ENCODE data around the gene NUDT1.

The NUDT1 gene

DNA sequence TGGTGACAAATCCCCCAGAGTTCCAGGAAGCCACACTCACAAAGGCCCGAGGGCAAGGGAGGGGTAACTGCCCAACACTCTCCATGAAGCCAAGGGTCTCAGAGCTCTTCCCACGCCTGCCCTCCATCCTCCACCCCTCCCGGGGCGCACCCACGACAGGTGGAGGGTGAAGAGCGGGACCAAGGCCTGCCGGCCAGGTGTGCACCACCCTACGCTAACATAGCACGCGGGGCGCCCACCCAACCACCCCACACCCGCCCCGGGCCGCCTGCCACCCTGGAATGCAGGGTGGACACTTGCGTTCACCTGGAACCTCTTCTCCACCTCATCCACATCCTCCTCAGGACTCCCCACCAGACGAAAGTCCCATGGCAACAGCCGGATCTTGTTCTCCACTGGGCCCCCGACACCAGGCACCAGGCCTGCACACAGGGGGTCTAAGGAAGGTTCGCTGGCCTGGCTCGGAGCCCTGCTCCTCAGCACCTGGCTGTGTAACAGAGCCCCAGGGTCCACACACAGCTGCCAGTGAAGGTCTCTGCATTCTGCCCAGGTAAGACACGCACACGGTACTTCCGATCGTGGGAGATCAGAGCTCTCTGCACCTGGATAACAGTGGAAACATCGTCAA lies 42.0 kb upstream of the NUDT1 start:
- Histone ChIP-seq H3K4me3 (ENCODE audit: low read length) (no peak overlapping the region), H3K9ac (ENCODE audit: low read depth, low read length) (no peak overlapping the region), H3K9me3 (ENCODE audit: insufficient read depth, low read depth, low read length) (peaks cover 2% of the 10 kb centered on the region; the same call in 1 of the 2 replicates), H3K27ac (ENCODE audit: low read depth, low read length) (no peak overlapping the region), H3K36me3 (ENCODE audit: insufficient read depth, low read length) (peaks cover 47% of the 10 kb centered on the region), H3K4me1 (ENCODE audit: insufficient read depth, low read length) (no peaks in the 10 kb centered on the region), H3K27me3 (ENCODE audit: insufficient read depth, low read length) (no peaks in the 10 kb centered on the region)
- 91% methylated on average over 25 of the region's 25 CpGs for WGBS

DNA sequence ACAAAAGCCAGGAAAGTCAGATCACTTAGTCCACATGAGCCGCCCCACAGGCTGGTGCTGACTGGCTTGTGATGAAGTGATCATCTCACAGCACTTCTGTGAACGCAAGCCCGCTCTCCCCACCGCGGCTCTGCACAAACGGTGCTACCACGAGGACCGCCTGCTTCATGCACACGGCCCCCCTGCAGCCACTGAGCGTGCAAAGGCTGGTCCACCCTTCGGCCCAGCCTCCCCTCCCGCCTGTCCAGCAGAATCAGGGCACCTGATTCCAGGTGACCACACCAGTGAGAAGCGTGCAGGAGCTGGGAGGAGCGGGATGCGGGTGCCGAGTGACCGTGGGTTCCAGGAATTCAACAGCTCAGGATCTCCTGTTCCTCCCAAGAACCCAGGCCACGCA lies 41.4 kb upstream of the NUDT1 start:
- Histone ChIP-seq H3K36me3 (ENCODE audit: insufficient read depth, low read length) (peaks cover 42% of the 10 kb centered on the region), H3K27ac (ENCODE audit: low read depth, low read length) (no peak overlapping the region)
- WGBS: 96% methylated on average over 18 of the region's 18 CpGs

DNA sequence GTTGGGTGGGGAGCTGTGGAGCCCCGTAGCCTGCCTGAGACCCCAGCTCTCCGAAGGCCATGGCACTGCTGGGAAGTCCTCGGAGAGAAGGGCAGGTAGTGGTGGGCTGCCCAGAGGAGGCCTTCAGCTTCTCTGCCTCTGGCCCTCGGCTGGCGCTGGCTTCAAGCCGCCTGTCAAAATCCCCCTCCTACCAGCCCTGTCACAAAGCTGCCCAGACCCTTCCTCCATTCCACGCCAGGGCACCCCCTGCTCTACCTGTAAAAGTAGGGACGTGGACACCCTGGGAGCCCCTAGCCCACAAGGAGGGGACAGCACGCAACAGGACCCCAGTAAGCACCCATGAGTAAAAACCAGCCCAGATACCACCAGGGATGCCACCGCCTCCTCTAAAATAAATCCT lies 40.9 kb upstream of the NUDT1 start:
- no peaks in the 10 kb centered on the region for H3K4me1 ChIP-seq (ENCODE audit: insufficient read depth, low read length)
- H3K27ac ChIP-seq (ENCODE audit: low read depth, low read length): no peak overlapping the region
- H3K36me3 ChIP-seq (ENCODE audit: insufficient read depth, low read length): peaks cover 39% of the 10 kb centered on the region
- no peaks in the 10 kb centered on the region for H3K9me3 ChIP-seq (ENCODE audit: insufficient read depth, low read depth, low read length)
- H3K4me3 ChIP-seq (ENCODE audit: low read length): no peak overlapping the region
- WGBS: 97% methylated on average over 10 of the region's 10 CpGs
- H3K27me3 ChIP-seq (ENCODE audit: insufficient read depth, low read length): no peaks in the 10 kb centered on the region
- H3K9ac ChIP-seq (ENCODE audit: low read depth, low read length): no peak overlapping the region

More for the DNA sequence above, 41.4 kb upstream of the NUDT1 start:
- Histone ChIP-seq H3K4me1 (ENCODE audit: insufficient read depth, low read length) (no peaks in the 10 kb centered on the region), H3K9ac (ENCODE audit: low read depth, low read length) (no peak overlapping the region), H3K4me3 (ENCODE audit: low read length) (no peak overlapping the region), H3K9me3 (ENCODE audit: insufficient read depth, low read depth, low read length) (peaks cover under 1% of the 10 kb centered on the region; the same call in 1 of the 2 replicates), H3K27me3 (ENCODE audit: insufficient read depth, low read length) (no peaks in the 10 kb centered on the region)

DNA sequence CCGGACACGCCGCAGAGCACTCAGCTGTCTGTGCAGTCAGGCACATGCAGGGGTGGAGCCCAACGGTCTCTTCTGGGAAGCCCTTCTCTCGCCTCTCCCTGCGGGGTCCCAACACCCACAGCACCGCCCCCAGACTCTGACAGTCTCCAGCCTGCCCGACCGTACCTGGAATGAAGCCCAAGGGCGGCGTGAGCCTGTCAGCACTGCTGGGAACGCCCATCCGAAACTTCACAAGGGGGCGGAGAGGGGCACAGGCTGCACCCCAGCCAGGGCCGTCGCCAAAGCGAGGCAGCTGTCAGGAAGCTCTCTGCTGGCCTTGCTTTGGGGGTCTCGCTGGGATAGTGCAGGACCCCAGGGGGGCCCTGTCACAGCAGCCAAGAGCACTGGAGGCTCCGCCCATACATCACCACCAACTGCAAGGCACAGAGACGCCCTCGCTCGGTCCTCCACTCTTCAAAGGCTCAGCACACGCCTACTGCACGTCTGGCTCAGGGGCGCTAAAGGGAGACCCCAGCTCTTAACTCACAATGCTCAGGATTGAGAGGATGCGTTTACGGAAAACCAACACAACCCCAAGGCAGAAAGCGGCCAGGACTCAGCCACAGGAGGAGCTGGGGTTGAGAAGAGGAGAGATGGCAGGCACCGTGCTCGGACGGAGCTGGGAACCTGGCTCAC lies 40.2 kb upstream of the NUDT1 start:
- Histone ChIP-seq H3K4me3 (ENCODE audit: low read length) (no peak overlapping the region), H3K27me3 (ENCODE audit: insufficient read depth, low read length) (no peaks in the 10 kb centered on the region), H3K27ac (ENCODE audit: low read depth, low read length) (no peak overlapping the region), H3K36me3 (ENCODE audit: insufficient read depth, low read length) (peaks cover 36% of the 10 kb centered on the region), H3K4me1 (ENCODE audit: insufficient read depth, low read length) (no peaks in the 10 kb centered on the region), H3K9me3 (ENCODE audit: insufficient read depth, low read depth, low read length) (no peaks in the 10 kb centered on the region), H3K9ac (ENCODE audit: low read depth, low read length) (no peak overlapping the region)
- 92% methylated on average over 31 of the region's 31 CpGs for WGBS

DNA sequence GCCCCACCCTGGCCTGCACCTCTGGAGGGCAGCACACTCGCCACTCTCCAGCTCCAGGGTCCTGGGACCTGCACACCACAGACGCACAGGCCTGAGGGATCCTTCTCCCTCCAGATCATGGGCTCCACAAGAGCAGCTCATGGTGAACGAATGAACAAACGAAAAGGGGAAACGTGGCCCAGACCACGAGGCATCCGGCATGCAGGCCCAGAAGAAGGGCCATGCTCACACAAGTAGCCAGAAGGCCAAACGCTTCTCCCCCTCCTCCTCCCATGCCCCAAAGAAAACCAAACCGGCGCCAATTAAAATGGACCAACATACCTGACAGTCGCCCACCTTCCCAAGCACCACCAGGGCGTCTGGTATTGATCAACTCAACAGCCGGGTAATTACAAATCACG lies 39.7 kb upstream of the NUDT1 start:
- Histone ChIP-seq H3K4me3 (ENCODE audit: low read length) (no peak overlapping the region), H3K9me3 (ENCODE audit: insufficient read depth, low read depth, low read length) (no peaks in the 10 kb centered on the region), H3K27me3 (ENCODE audit: insufficient read depth, low read length) (no peaks in the 10 kb centered on the region), H3K4me1 (ENCODE audit: insufficient read depth, low read length) (no peaks in the 10 kb centered on the region), H3K27ac (ENCODE audit: low read depth, low read length) (no peak overlapping the region), H3K9ac (ENCODE audit: low read depth, low read length) (no peak overlapping the region), H3K36me3 (ENCODE audit: insufficient read depth, low read length) (peaks cover 38% of the 10 kb centered on the region)
- 94% methylated on average over 14 of the region's 14 CpGs for WGBS

DNA sequence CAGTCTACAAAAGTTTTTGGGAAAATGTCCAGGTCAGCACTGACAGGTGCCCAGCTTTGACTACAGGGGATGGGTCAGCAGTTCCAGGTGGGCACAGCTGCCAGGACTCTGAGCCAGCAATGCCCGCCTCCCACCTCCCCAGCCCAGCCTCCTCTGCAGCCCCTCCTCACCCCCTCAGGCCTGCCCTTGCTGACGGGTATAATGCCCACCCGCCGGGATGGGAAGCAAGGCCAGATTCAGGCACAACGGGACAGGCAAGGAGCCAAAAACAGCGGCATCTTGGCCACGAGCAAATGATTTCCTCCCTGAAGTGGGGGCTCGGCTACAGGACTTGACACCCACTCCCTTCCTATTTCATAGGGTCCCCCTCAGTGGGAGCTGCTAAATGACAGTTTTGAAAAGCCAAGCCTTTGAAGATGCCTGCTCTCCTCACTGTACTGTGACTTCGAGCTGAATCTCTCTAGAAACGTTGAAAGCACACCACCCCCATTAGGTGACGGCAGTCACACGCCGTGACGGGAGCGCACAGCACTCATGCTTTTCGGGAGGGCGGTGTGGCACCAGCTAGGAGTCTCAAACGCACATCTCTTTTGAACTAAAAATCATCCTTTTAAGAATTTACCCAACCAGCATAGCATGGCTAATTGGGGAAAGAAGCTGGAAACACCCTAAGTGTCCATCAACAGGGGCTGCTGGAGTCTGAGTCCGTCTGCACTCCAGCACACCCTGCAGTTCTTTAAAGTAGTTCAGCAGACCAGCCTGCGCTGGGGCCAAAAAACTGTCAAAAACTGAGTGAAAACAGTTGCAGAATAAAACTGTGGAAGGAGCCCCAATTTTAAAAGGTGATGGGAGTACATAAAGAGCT lies 38.9 kb upstream of the NUDT1 start:
- no peak overlapping the region for H3K27ac ChIP-seq (ENCODE audit: low read depth, low read length)
- no peak overlapping the region for H3K4me3 ChIP-seq (ENCODE audit: low read length)
- H3K9ac ChIP-seq (ENCODE audit: low read depth, low read length): no peak overlapping the region
- no peaks in the 10 kb centered on the region for H3K9me3 ChIP-seq (ENCODE audit: insufficient read depth, low read depth, low read length)
- H3K4me1 ChIP-seq (ENCODE audit: insufficient read depth, low read length): no peaks in the 10 kb centered on the region
- H3K36me3 ChIP-seq (ENCODE audit: insufficient read depth, low read length): peaks cover 45% of the 10 kb centered on the region
- H3K27me3 ChIP-seq (ENCODE audit: insufficient read depth, low read length): no peaks in the 10 kb centered on the region
- WGBS: 92% methylated on average over 20 of the region's 20 CpGs

DNA sequence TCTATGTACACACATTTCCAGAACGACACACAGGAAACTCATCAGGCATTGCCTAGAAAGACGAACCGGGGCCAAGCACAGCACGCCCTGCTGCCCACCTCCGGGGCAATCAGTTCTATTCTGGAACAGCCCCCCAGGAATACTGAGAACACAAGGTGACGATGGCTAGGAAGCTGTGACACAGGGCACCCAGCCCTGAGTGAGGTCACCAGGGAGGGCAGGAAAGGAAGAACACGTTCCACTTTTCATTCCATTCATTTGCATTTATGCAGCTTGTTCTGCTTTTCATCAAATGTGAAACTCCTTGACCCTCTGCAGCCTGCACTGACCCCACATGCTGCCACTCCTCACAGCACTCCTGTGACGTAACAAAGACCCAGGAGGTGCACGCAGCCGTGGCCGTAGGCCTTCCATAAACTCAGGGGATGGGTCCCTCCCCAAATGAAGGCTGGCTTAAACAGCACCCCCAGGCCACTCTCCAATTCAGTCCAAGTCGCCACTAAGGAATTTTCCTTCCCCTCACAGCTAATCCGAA lies 38.2 kb upstream of the NUDT1 start:
- Histone ChIP-seq H3K9ac (ENCODE audit: low read depth, low read length) (no peak overlapping the region), H3K27me3 (ENCODE audit: insufficient read depth, low read length) (no peaks in the 10 kb centered on the region), H3K36me3 (ENCODE audit: insufficient read depth, low read length) (peaks cover 52% of the 10 kb centered on the region), H3K27ac (ENCODE audit: low read depth, low read length) (no peak overlapping the region), H3K4me3 (ENCODE audit: low read length) (no peak overlapping the region), H3K4me1 (ENCODE audit: insufficient read depth, low read length) (no peaks in the 10 kb centered on the region), H3K9me3 (ENCODE audit: insufficient read depth, low read depth, low read length) (no peaks in the 10 kb centered on the region)
- WGBS: 90% methylated on average over 13 of the region's 13 CpGs

DNA sequence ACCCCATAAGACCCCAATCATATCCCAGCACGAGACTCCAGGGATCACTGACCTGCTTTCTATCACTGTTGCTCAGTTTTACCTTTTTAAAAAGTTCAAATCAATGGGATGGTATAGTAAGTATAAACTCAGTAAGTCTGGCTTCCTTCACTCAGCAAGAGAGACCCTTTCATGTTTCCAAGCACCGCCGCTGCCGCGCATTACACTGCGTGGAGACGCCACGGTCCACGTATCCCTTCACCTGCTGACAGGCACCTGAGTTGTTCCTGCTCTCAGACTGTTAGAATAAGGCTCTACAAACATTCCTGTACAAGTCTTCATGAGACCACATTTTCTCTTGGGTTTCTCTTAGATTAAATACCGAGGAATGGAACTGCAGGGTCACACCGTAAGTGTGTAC lies 37.6 kb upstream of the NUDT1 start:
- H3K9me3 ChIP-seq (ENCODE audit: insufficient read depth, low read depth, low read length): no peaks in the 10 kb centered on the region
- no peak overlapping the region for H3K27ac ChIP-seq (ENCODE audit: low read depth, low read length)
- WGBS: 96% methylated on average over 11 of the region's 11 CpGs
- H3K4me3 ChIP-seq (ENCODE audit: low read length): no peak overlapping the region
- H3K4me1 ChIP-seq (ENCODE audit: insufficient read depth, low read length): no peaks in the 10 kb centered on the region
- H3K9ac ChIP-seq (ENCODE audit: low read depth, low read length): no peak overlapping the region
- no peaks in the 10 kb centered on the region for H3K27me3 ChIP-seq (ENCODE audit: insufficient read depth, low read length)
- peaks cover 49% of the 10 kb centered on the region for H3K36me3 ChIP-seq (ENCODE audit: insufficient read depth, low read length)

DNA sequence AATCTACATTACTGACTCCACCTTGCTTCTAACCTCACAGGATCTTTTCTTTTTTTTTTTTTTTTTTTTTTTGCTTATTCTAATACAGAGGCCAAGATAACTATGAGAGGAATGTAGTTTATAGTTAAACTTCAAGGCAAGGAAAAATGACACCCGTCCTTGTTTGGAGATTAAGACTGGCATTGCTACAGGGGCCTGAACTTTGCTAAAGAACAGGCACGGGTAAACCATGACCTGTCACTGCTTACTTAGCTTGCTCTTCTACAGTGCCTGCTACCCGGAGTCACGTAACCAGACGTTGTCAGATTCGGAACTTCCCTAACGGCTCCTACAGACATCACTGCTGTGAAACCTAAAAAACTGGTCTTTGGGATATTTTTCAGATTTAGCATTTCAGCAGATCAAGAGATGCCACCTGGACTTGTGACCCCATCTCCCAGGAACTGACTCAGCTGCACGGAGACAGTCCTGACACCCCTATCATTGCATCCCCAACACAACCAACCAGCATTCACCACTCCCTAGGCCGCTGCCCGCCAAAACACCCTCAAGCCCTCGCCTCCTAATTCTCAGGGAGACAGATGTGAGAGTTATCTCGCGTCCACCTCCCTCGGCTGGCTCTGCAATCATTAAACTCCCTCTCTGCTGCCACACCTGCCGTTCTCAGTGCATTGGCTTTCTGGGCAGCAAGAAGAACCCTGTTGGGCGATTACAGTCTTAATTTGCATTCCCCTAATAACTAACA lies 36.8 kb upstream of the NUDT1 start:
- peaks cover 41% of the 10 kb centered on the region for H3K36me3 ChIP-seq (ENCODE audit: insufficient read depth, low read length)
- H3K27me3 ChIP-seq (ENCODE audit: insufficient read depth, low read length): no peaks in the 10 kb centered on the region
- H3K27ac ChIP-seq (ENCODE audit: low read depth, low read length): no peak overlapping the region
- no peaks in the 10 kb centered on the region for H3K9me3 ChIP-seq (ENCODE audit: insufficient read depth, low read depth, low read length)
- H3K4me1 ChIP-seq (ENCODE audit: insufficient read depth, low read length): no peaks in the 10 kb centered on the region
- no peak overlapping the region for H3K4me3 ChIP-seq (ENCODE audit: low read length)
- WGBS: 94% methylated on average over 16 of the region's 16 CpGs
- no peak overlapping the region for H3K9ac ChIP-seq (ENCODE audit: low read depth, low read length)

DNA sequence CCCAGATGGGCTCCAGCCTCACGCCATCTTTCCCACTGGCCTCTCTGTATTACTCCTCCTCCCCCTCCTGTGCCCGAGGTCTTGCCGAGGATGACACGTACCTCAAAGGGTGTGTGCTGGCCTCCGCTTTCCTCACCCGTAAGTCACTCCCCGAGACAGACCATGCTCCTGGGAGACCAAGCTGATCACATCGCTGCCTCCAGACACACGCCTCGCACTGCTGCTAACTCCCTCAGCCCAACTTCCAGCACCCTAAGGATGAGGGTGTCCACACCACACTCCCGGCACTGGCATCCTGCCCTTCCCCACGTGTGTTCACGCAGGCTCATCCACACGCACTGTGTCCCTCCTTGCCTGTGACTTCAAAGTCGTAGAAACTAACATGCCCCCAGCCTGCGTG lies 33.3 kb upstream of the NUDT1 start:
- H3K4me1 ChIP-seq (ENCODE audit: insufficient read depth, low read length): no peaks in the 10 kb centered on the region
- H3K36me3 ChIP-seq (ENCODE audit: insufficient read depth, low read length): peaks cover 63% of the 10 kb centered on the region
- H3K27me3 ChIP-seq (ENCODE audit: insufficient read depth, low read length): no peaks in the 10 kb centered on the region
- WGBS: 83% methylated on average over 16 of the region's 16 CpGs
- H3K27ac ChIP-seq (ENCODE audit: low read depth, low read length): no peak overlapping the region
- no peak overlapping the region for H3K4me3 ChIP-seq (ENCODE audit: low read length)
- no peak overlapping the region for H3K9ac ChIP-seq (ENCODE audit: low read depth, low read length)
- H3K9me3 ChIP-seq (ENCODE audit: insufficient read depth, low read depth, low read length): no peaks in the 10 kb centered on the region
